Measurements from ENCODE around the gene NUBPL. TPM values are rescaled to one million over a fixed set of nuclear protein-coding genes. Genes with fewer than 3 reads are reported as not detected.
A peak's percentile ranks its signal among the peaks of the same experiment; 100 is the strongest.

NUBPL gene
- total and polyA plus RNA-seq, 2 experiments from 2014 or later, result 22.9 to 30.8 TPM

GRCh38 chr14:31717294-31718085 is 156.3 kb downstream of the NUBPL start:
- no peak overlapping the region for H3K4me3 ChIP-seq
- H3K27me3 ChIP-seq, result no peaks in the 10 kb centered on the region
- H3K27ac ChIP-seq, result no peak overlapping the region
- no peaks in the 10 kb centered on the region for H3K9me3 ChIP-seq (ENCODE audit: low read depth)
- TF ChIP-seq CTCF (IDR thresholded peaks at IDR 0.05; ENCODE audit: low read depth, low read length), result no peak
- H3K4me1 ChIP-seq (ENCODE audit: low read depth), result peaks cover 8% of the 10 kb centered on the region
- H3K36me3 ChIP-seq, result no peaks in the 10 kb centered on the region
- peak in 1 of 2 donors; percentile 19 for DNase-seq (ENCODE audit: low read depth in 1 of 2, low spot score in 1 of 2)

GRCh38 chr14:31718585-31718984 is 157.4 kb downstream of the NUBPL start:
- Histone ChIP-seq H3K9me3 (ENCODE audit: low read depth) (no peaks in the 10 kb centered on the region), H3K4me1 (ENCODE audit: low read depth) (peaks cover 8% of the 10 kb centered on the region), H3K36me3 (no peaks in the 10 kb centered on the region), H3K27ac (no peak overlapping the region), H3K4me3 (no peak overlapping the region), H3K27me3 (no peaks in the 10 kb centered on the region)
- no peak for DNase-seq (ENCODE audit: low read depth in 1 of 2, low spot score in 1 of 2)
- TF ChIP-seq CTCF (IDR thresholded peaks at IDR 0.05; ENCODE audit: low read depth, low read length), result no peak

DNA sequence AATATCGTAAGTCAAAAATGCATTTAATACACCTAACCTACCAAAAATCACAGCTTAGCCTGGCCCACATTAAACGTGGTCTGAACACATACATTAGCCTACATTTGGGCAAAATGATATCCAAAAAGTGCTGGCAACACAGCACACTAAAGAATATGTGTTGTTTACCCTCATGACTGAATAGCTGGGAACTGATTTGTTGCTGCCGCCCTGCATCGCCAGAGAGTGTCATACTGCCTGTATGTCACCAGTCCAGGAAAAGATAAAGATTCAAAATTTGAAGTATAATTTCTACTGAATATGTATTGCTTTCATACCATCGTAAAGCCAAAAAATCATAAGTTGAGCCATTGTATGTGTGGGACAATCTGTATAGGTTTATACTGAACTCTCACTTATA is 157.8 kb downstream of the NUBPL start:
- H3K36me3 ChIP-seq, result no peaks in the 10 kb centered on the region
- no peaks in the 10 kb centered on the region for H3K9me3 ChIP-seq (ENCODE audit: low read depth)
- DNase-seq (ENCODE audit: low read depth in 1 of 2, low spot score in 1 of 2), result no peak
- H3K4me1 ChIP-seq (ENCODE audit: low read depth), result peaks cover 8% of the 10 kb centered on the region
- no peak for TF ChIP-seq CTCF (IDR thresholded peaks at IDR 0.05; ENCODE audit: low read depth, low read length)
- H3K27ac ChIP-seq, result no peak overlapping the region
- H3K27me3 ChIP-seq, result no peaks in the 10 kb centered on the region
- H3K4me3 ChIP-seq, result no peak overlapping the region

GRCh38 chr14:31726337-31726736 is 165.1 kb downstream of the NUBPL start:
- Histone ChIP-seq H3K4me3 (no peak overlapping the region), H3K36me3 (no peaks in the 10 kb centered on the region), H3K9me3 (ENCODE audit: low read depth) (no peaks in the 10 kb centered on the region), H3K27ac (no peak overlapping the region), H3K4me1 (ENCODE audit: low read depth) (no peaks in the 10 kb centered on the region), H3K27me3 (no peaks in the 10 kb centered on the region)
- DNase-seq (ENCODE audit: low read depth in 1 of 2, low spot score in 1 of 2), result no peak
- no peak for TF ChIP-seq CTCF (IDR thresholded peaks at IDR 0.05; ENCODE audit: low read depth, low read length)

DNA sequence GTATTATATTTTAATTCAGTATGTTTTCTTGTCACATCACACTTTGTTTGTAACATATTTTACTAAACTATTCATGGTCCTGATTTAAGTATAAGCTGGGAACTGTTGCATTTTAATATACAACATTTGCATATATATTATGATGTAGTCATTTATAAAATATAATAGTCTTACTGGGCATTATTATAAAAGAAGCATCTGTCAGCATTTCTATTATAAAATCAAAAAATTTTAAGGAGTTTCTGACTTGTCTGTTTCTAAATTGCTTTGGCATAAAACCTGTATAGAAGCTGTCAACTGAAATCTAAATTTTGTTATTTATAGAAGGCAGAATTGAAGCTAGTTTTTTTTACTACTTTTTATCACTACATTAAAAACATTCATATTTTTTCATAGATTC is 166.6 kb downstream of the NUBPL start:
- Histone ChIP-seq H3K4me3 (no peak overlapping the region), H3K36me3 (no peaks in the 10 kb centered on the region), H3K27me3 (no peaks in the 10 kb centered on the region), H3K9me3 (ENCODE audit: low read depth) (no peaks in the 10 kb centered on the region), H3K27ac (no peak overlapping the region), H3K4me1 (ENCODE audit: low read depth) (no peaks in the 10 kb centered on the region)
- TF ChIP-seq CTCF (IDR thresholded peaks at IDR 0.05; ENCODE audit: low read depth, low read length), result no peak
- DNase-seq (ENCODE audit: low read depth in 1 of 2, low spot score in 1 of 2), result no peak
